HG03064 (cell line): Measurements from ENCODE around the gene LNX1.

ENCODE experiments used
- ATAC-seq: cut with Tn5 transposase; IDR thresholded peaks from one replicate; pipeline ENCODE4 v1.9.1; 2021; ENCODE audit warnings: low read depth; ENCODE audit not compliant: unreplicated experiment

The LNX1 gene

DNA sequence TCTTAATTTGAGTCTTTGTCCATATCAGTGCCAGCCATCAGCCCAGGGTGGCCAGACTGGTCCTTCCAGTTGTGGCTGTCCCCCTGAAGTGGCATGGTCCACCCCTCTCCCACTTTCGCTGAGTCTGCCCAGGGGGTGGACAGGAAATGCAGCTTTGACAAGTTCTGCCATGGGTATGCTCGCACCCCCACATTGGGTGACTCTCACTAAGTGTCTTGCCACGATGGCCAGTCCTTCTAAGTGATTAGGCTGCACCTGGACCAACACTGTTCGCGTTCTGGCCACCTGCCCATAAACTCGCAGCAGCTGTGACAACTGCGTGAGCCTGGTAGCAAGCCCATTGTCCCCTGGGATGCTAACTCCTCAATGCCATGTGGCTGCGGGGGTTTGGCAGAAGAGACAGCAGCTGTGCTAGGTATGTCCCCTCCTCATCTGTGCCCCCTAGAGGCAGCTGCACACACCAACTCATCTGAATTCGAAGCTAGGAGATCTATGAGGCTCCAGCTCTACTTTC, 10.0 kb upstream of the LNX1 start:
- no peak for ATAC-seq

GRCh38 chr4:53599632-53600031, 8.3 kb upstream of the LNX1 start:
- no peak for ATAC-seq

DNA sequence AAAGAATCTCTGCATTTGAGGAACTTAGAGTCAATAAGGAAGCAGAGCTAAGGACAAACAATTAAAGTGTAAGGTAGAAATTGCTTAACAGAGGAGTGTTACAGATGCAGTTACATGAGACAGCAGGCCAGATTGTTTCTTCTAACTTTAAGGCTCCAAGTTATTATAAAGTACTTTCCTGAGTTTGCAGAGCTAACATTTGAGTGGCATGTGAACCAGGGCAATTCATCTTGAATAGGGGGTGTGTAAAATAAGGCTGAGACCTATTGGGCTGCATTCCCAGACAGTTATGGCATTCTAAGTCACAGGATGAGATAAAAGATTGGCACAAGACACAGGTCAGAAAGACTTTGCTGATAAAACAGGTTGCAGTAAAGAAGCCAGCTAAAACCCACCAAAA, 7.6 kb upstream of the LNX1 start:
- no peak for ATAC-seq

- ATAC-seq, result no peak
Measured at GRCh38 chr4:53598483-53598882, 7.2 kb upstream of the LNX1 start.

DNA sequence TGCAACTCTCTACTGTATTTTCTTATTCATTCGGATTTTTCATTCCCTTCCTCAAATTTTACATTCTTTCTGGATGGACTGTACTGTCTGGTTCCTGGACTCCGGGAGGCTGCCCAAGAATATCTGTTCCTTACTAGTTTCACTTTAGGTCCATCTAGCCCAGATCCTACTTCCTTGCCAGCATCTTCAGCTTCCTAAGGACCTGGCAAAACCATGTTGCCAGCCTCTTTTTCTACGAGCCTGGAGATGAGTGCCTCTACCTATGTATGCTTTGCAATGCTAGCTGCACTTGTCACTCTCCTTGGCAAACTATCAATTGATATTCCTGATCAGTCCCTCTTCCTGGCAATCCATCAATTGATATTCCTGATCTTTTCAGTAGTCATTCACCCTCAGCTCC, 5.6 kb upstream of the LNX1 start:
- no peak for ATAC-seq

DNA sequence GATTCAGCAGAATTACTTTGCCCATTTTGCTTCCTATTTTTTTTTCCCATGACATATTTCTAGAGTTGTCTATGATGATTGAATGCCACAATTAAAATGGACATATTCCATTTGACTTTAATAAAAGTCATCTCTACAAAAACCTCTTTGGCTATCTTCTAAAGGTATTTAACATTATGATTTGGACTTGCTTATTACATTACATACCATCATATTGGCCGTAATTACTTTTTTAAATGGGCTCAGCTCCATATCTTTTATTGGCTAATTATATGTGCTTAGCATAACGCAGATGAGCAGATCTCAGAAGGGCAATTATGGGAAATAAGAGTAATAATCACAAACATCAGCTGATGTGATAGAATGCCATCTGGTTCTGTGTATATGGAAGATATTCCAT, 4.5 kb upstream of the LNX1 start:
- ATAC-seq, result no peak

DNA sequence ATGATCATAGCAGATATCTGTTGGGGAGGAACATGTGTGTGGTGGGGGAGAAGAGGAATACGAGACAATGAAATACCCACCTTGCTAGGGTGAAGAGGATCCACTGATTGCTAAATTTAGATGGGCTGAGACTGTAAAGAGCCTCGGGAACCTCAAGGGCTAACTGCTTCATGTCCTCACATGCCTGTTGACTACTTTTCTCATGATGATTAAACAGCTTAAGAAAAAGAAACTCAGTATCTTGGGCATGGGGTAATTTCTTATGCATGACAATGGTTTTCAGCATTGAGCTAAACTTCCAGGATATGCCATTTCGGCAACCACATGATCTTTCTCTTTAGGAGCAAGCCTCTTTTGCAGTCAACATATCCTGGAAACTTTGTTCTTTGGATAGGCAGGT, 3.9 kb upstream of the LNX1 start:
- no peak for ATAC-seq

DNA sequence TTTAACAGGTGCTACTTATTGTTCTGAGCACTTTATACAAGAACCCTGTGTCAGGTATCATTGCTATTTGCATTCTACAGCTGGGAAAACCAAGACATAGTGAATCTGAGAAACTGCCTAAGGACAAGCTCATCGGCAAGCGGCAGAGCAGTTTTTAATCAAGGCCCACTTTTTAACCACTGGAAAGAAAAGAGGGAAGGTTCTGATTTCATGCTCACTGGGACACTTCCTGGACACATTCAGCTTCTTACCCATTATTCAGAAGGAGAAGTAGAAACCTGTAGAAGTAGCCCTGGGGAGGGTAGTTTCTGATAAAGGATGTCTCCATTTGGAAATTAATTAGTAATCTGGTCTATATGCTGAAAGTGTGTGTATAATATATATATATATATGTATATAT, 2.5 kb upstream of the LNX1 start:
- ATAC-seq, result no peak

- no peak for ATAC-seq
Measured at GRCh38 chr4:53592686-53593501, 1.6 kb upstream of the LNX1 start.

DNA sequence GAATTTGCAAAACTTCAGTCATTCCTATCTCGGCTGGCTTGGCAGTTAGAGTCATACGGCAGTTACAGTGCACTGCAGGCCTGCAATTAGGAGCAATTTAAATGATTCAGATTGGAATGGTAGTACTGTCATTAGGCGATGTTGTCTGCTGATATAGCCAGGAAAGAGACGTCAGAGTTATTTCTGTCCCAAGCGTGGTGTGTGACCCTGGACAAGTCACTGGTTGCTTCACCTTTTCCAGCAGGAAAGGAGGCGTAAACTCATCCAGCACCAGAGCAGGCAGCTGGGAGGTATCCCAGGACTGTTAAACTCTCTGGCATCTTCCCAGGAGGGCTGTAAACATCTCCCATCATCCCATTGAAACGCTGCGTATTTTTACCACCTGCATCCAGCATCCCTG, 836 bp upstream of the LNX1 start:
- ATAC-seq, result no peak

- ATAC-seq, result no peak
Measured at GRCh38 chr4:53590187-53590586, 1.1 kb downstream of the LNX1 start.

GRCh38 chr4:53589511-53589910, 1.8 kb downstream of the LNX1 start:
- no peak for ATAC-seq

GRCh38 chr4:53587135-53587534, 4.2 kb downstream of the LNX1 start:
- no peak for ATAC-seq

DNA sequence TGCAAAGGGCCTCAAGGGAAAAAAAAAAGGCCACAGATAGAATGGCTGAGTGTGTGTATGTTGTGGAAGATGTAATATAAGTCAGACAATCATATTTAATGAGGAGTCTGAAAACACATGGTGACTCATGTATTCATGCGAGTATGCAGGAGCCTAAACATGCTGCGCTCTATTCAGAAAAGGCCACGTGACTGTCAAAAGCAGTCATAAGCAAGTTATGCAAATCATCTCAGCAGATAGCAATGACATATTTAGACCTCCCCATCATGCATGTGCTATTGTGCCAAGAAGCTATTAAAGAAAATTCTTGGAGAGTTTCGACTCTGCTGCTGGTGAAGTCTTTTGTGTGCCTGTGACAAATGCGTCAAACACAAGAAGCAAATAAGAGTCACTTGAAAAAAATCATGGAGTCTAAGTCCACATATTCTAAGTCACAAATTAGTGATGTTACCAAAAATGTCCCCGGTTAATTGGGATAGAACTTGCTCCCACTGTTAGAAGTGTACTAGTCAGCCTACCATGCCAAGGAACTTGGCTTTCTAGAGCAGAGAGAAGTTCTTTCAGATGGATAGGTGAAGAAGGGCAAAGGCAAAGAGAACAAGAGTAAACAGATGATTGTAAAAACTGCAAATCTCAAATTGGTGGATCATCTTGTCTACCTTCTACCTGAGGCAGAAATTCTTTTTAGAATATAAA, 5.0 kb downstream of the LNX1 start:
- ATAC-seq, result no peak

DNA sequence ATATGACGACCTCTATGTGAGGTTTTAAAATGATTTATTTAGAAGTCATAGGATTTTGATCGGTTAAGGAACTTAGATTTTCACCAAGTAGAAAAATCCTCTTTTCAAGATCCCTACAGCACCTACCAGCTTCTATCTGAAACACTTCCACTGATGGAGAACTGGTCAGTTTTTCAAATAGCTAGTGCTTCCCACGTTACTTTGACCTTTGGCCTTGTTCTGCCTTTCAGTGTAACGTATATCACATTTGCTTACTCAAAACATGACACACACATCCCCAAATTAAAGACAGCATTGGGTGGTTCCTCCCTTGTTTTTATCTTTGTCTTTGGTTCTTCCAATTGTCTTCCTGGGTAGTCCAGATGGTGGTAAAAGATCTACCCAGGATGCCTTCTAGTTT, 6.6 kb downstream of the LNX1 start:
- no peak for ATAC-seq

GRCh38 chr4:53583513-53583912, 7.8 kb downstream of the LNX1 start:
- ATAC-seq, result no peak

DNA sequence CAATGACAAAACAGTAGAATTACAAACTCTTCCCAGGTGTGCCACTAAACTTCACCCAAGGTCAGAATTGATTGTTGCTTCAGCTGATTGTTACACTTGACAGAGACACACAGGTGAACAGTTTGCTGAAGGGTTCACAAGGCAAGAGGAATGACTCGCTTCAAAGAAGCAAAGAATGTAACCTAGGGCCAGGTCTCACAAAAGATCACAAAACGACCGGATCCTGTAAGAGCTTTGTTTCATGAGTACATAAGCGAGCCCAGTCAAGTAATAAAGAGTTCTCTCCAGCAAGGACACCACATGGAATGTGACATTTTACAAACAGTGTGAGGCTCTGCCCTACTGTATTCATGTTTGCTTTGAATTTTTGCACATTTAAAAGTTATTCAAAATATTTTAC, 9.1 kb downstream of the LNX1 start:
- ATAC-seq, result no peak

- no peak for ATAC-seq
Measured at GRCh38 chr4:53580274-53580673, 11.0 kb downstream of the LNX1 start.

- ATAC-seq, result no peak
Measured at GRCh38 chr4:53579826-53580225, 11.5 kb downstream of the LNX1 start.

GRCh38 chr4:53576676-53577372, 14.5 kb downstream of the LNX1 start:
- no peak for ATAC-seq

GRCh38 chr4:53576071-53576617, 15.1 kb downstream of the LNX1 start:
- ATAC-seq, result no peak
